HG03460 (cell line): ENCODE measurements around the gene PXK.

Experiments used
- ATAC-seq: cut with Tn5 transposase; IDR thresholded peaks from one replicate; pipeline ENCODE4 v1.9.1; 2021; ENCODE audit not compliant: unreplicated experiment

Gene PXK

DNA sequence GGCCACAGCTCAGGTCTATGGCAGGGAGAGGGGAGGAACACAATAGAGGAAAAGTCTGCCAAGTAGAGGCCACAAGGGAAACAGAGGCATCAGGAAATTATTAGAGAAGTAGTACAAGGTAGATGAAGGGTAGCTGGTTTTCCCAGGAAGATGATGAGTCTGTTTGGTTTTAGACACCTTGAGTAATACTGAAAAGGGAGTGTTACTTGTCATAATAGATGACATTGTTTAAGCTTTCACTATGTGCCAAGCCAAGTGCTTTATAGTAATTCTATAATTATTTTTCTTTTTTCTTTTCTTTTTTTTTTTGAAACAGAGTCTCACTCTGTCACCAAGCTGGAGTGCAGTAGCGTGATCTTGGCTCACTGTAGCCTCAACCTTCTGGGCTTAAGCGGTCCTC is 13.7 kb downstream of the PXK start:
- ATAC-seq, result no peak

DNA sequence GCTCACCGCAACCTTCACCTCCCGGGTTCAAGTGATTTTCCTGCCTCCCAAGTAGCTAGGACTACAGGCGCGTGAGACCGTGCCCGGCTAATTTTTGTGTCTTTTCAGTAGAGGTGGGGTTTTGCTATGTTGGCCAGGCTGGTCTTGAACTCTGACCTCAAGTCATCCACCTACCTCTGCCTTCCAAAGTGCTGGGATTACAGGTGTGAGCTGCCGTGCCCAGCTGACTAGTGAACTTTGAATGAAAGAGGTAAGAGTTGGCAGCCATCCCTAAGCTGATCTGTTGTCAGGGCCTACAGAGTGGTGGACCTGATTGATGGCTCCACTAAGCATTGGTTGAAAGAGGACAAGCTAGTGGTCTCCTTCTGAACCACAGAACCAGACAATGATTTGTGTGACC is 15.3 kb downstream of the PXK start:
- no peak for ATAC-seq

DNA sequence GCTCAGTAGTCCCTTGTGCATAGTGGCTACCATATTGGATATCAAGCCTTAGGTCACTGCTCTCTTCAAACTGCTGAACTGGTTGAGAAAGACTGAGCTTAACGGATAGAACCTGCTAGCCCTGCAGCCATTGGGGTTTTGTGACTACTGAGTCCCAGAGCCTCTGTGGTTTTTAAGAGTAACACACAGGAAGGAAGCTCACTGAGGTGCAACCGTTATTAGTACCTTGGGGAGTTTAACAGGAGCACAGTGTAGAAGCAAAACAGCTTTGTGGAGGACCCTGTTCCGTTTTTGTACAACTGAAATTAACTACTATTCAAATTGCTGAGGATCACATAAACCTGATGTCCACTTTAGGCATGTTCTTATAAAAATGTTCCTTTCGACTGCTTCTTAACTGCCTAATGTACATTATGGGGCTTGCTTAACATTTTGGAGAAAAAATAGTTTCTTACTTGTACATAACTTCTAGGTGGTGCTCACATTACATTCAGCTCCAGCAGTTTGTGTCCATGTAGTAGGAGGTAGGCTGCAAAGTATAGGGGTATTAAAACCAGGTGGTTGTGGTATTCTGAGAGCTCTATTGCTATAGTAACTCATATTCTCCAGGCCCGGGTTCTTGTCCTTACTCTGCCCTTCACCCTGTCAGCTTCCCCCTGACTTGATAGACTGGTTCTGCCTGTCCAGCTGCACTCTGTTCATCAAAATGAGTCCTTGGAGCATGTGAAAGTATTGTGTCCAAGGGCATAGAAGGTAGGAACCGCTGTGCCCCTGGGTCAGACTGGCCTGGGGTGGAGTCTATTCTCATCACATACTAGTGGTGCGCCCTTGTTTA is 17.3 kb downstream of the PXK start:
- ATAC-seq, result peak; percentile 95

GRCh38 chr3:58350627-58351013 is 17.9 kb downstream of the PXK start:
- no peak for ATAC-seq

GRCh38 chr3:58351920-58352319 is 19.2 kb downstream of the PXK start:
- ATAC-seq, result no peak

DNA sequence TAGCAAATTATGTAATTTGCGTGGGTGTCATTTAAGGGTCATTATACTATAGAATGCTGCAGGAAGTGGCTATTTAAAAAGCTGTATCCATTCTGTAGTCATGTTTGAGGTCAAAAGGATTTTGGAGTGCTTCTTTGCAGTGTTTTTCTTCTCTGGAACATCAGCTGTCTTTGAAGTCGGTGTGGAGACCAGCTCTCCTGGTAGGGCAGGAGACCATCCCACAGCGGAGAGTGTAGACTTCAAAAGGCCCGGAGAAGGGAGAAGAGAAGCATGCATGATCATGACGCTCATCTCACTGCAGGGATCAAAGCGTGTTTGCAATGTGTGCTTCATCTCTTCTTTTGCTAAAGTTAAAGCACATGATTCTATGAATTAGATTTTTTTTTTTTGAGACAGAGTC is 19.9 kb downstream of the PXK start:
- no peak for ATAC-seq

GRCh38 chr3:58353722-58354553 is 21.2 kb downstream of the PXK start:
- ATAC-seq, result no peak

DNA sequence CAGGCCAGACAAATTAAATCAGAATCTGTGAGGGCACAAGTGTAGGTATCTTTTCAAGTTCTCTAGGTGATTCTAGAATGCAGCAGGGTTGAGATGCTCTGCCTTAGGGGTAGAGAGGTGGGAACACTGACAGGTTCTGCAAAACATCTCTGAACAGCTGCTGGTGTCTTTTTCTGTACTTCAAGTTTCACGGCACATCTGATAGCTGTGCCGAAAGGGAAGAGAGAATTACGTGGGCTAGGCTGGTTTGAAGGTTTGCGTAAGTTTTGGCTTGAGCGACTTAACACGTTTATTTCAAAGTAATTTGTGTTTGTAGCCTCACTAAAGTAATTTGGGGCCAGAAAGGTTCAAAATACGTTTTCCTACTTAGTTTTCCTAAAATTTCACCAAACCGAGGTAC is 22.5 kb downstream of the PXK start:
- peak; percentile 55 for ATAC-seq

DNA sequence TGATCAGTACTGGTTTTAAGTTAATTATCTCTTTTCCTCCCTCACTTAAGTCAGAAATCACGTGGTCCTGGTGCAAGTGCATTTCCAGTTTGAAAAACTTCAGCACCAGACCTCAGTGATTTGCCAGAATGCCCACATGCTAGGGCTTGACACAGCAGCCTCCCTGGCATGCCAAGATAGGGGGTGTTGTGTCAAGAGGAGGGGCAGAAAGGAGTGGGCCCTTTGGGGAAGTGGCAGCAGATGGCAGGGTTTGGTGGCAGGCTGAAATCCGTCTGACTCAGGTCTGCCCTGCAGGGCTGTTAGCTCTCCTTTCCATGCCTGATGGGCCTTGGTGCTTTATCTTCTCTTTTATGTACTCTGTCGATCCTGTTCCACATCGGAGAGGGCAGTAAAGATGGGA is 23.4 kb downstream of the PXK start:
- ATAC-seq, result no peak

DNA sequence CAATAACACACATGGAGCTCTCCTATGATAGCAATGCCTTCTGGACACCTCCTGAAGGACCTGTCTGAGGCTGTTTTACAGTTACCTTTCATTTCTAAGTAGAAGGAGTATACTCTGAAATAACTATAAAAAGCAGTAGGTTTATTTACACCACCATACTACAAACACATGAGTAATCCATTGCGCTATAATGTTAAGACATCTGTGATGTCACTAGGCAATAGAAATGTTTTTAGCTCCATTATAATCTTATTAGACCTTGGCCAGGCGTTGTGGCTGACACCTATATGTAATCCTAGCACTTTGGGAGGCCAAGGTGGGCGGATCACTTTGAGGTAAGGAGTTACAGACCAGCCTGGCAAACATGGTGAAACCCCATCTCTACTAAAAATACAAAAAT is 24.7 kb downstream of the PXK start:
- no peak for ATAC-seq

DNA sequence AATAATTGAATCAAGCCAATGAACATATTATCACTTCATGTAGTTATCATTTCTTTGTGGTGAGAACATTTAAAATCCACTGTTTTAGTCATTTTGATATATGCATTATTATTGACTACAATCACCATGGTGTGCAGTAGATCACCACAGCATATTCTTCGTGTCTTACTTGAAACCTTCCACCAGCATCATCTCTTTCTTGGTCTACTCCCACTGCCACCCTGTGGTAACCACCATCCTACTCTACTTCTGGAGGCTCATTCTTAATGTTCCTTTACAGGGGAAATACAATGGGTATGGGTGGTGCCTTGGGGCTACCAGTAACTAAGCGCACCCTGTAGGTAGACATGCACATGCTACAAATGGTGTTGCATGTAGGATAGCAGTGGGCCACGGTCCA is 25.4 kb downstream of the PXK start:
- no peak for ATAC-seq

DNA sequence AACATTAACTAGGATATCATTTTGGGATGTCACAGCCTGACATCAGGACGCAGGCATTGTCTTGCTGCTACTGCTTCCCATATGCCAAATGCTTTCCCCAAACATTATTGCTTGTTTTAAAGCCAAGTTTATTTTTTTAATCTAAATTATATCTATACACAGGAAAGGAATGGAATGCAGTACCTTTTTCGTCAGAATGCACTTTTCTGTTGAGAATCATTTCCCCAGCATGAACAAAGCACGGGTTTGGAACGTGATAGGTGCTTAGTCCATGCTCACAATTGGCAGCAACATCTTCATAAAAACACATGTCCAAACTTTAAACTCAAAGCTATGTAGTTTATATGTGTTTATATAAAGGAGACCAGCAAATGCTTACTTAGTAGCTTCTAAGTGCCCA is 26.1 kb downstream of the PXK start:
- no peak for ATAC-seq

- no peak for ATAC-seq
Measured at GRCh38 chr3:58359621-58360020, 26.9 kb downstream of the PXK start.

DNA sequence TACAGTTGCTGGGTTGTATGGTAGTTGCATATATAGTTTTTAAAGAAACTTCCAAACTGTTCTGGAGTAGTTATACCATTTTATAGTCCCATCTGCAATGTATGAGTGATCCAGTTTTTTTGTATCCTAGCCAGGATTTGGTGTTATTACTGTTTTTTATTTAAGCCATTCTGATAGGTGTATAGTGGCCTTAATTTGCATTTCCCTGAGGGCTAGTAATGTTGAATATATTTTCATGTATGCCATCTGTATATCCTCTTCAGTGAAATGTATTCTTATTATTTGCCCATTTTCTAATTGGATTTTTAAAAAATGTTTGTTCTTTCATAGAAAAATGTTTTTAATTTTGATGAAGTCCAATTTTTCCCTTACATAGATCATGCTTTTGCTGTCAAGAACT is 29.2 kb downstream of the PXK start:
- ATAC-seq, result no peak

DNA sequence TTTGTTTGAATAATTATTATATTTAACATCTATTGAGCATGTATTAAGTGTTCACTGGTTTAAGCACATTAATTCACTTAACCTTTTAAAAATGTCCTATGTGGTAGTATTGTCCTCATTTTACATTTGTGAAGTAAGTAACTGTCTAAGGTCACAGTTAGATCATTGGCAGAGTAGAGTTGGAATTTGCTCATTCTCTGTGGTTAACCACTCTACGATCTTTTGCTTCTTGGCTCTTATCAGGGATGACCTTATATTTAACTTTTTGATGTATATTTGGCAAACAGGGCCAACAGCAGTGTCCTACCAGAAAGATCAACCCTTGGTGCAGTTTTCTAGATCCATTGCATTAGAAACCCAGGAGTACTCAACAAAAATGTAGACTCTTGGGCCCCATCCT is 34.0 kb downstream of the PXK start:
- no peak for ATAC-seq

DNA sequence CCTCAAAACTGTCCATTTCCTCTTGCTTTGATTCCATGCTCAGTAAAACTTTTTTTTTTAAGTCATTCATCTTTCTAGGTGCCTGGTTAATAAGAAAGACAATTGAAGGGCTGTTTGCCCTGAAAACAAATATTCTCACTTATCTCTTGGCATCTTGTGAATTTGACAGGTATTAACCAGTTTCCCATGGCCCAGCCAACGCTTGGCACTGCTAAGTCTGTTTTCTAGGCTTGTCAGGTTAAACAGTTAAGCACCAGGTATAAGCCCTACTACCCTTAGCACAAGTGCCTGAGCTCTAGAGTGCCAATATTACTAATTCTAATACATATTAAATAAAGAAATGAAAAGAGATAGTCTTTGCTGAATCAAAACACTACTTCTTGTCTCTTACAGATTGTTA is 36.3 kb downstream of the PXK start:
- ATAC-seq, result no peak

DNA sequence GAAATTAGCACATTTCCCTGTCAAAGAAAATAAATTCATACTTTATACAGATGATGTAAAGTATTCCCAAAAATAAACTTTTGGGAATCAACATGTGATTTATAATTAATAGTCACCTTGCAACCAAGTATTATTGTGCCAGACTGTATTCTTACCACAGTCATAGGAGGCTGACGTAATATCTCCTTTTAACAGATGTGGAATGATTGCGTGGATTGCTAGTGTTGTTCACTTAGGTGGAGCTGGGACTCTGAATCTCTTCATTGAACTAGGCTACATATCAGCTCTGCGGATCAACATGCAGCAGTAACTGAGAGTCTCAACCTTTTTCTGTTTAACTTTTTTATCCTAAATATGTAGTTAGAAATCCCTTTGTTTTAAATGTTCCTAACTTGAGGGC is 37.2 kb downstream of the PXK start:
- ATAC-seq, result no peak

- ATAC-seq, result no peak
Measured at GRCh38 chr3:58370407-58370806, 37.7 kb downstream of the PXK start.

- ATAC-seq, result no peak
Measured at GRCh38 chr3:58371754-58372153, 39.1 kb downstream of the PXK start.

- no peak for ATAC-seq
Measured at GRCh38 chr3:58375254-58375653, 42.6 kb downstream of the PXK start.

DNA sequence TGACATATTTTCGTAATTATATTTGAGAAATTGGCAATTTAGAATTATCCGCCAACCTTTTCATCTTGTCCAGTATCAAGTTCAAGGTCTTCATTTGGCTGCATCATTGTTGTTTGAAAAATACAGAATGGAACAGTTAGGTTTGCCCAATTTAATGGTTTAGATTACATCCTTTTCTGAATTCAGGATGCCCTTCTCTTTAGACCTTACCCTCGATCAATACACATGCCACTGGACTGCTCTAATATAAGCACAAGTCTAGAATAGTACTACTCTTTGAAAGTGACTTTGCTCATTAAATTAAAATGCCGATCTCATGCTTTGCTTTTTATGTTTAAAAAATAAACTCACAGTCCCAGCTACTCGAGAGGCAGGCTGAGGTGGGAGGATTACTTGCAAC is 44.5 kb downstream of the PXK start:
- no peak for ATAC-seq

DNA sequence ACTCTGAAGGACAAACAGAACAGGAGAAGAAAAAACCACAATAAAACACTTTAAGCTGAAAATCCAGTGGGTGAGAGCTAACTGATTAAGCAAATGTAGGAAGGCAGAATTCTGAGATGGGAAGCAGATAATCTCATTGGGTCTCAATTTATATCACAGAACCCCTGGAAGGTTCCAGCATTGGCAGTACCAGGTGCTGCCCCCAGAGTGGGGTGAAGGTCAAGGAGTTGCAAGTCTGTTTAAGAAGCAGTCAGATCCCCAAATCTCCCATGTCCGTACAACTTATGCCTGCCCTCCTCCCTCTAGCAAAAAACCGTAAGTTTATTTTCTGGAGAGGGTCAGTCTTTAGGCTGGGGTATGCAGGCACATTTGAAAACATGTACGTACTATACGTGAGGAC is 45.1 kb downstream of the PXK start:
- no peak for ATAC-seq
